HT-29 (cell line): ENCODE data around the gene BTK. TPM values are rescaled to one million over a fixed set of nuclear protein-coding genes. Genes with fewer than 3 reads are reported as not detected.
"Not testable (repeated sequence)": the region's sequence is repeated elsewhere in the genome, so short reads cannot be mapped to it uniquely, and the experiment has no call there.

Source experiments
- DNase-seq: peaks from one replicate; pipeline ENCODE4 v3.0.0-alpha.2; 2015; ENCODE audit warnings: low spot score
- small RNA-seq: library from RNA; depleted of rRNA; stranded (forward); fragments of <200 nt; gene quantifications from one replicate; pipeline ENCODE3, GENCODE V24; 2014
- total RNA-seq: library from RNA; depleted of rRNA; stranded (reverse); fragments of >200 nt; shearing (Covaris generic); gene quantifications from 2 replicates; pipeline ENCODE4 v1.2.3, GENCODE V29; 2014; rRNA removed

The BTK gene
- total RNA-seq, 1 experiment from 2014 or later = not detected

DNA sequence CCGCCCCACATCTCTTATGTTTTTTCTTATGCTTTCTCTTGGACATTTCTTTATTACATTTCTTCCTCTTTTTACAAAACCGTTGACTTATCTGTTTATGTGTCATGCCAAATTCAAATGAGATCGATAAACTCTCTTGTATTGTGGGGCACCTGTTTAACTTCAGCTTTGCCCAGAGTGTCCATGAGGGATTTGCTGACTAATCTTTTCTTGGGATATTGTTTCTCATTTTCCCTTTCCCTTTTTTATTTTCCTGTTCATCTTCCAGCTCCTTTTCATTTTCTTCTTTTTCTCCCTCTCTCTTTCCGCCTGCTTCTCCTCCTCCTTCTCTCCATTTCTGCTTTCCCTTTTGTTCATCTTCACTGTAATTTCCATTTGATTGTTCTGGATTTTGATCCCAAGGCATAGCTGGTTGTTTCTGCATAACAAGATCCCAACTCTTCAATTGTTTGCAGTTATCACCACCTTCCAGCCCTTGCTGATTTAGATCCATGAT lies 48.2 kb downstream of the BTK start:
- DNase-seq = no peak

DNA sequence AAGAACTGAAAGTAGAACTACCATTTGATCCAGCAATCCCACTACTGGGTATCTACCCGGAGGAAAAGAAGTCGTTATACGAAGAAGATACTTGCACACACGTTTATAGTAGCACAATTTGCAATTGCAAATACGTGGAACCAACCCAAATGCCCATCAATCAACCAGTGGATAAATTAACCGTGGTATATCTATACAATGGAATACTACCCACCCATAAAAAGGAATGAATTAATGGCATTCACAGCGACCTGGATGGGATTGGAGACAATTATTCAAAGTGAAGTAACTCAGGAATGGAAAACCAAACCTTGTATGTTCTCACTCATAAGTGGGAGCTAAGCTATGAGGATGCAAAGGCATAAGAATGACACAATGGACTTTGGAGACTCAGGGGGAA lies 51.7 kb downstream of the BTK start:
- DNase-seq = not testable (repeated sequence)

DNA sequence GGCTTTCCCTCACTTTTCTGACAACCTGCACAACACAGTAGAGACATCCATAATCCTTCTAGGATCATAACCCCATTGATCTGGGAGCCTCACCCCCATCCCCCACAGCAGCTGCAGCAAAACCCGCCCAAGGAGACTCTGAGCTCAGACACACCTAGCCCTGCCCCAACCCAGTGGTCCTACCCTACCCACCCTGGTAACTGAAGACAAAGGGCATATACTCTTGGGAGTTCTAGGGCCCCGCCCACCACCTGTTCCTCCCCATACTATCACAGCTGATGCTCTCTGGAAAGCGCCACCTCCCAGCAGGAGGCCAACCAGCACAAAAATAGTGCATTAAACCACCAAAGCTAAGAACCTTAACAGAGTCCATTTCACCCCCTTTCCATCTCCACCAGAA lies 59.4 kb downstream of the BTK start:
- DNase-seq = not testable (repeated sequence)

DNA sequence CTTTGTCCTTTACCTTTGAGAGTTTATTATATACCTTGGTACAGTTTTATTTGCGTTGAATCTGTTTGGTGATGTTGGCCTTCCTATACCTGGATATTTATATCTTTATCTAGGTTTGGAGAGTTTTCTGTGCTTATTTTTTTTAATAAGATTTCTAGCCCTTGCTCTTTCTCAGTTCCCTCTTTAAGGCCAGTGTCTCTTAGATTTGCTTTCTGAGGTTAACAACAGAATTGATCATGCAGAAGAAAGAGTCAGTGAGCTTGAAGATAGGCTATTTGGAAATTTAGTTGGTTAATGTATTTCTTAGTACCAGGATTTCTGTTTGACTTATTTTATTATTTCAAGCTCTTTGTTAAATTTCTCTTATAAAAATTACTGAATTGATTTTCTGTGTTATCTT lies 82.2 kb downstream of the BTK start:
- DNase-seq = no peak

Small RNA genes within 50 kb of the gene (small RNA-seq; reads per million reads assigned to genes)
- gene RNU6-934P = not detected

Other genes with a start within 250 kb of the BTK start
- gene DRP2, start 166.4 kb downstream of the BTK start, total RNA-seq = 0.05 and 0.13 TPM in 2 replicates
- gene TAF7L, start 94.9 kb downstream of the BTK start, total RNA-seq = not detected in 2 replicates
- 2.6 and 5.3 TPM in 2 replicates for gene TIMM8A, start 37.4 kb downstream of the BTK start, total RNA-seq
- gene RPL36A, start 4.8 kb upstream of the BTK start, total RNA-seq = 658 and 887 TPM in 2 replicates
- gene GLA, start 21.7 kb upstream of the BTK start, total RNA-seq = 53.8 and 54.9 TPM in 2 replicates
- gene HNRNPH2, start 22.0 kb upstream of the BTK start, total RNA-seq = 47.7 and 51.5 TPM in 2 replicates
- gene ARMCX4, start 99.3 kb upstream of the BTK start, total RNA-seq = 0.13 and 0.43 TPM in 2 replicates
- gene ARMCX1, start 164.4 kb upstream of the BTK start, total RNA-seq = not detected in 2 replicates
- 9.2 and 10.0 TPM in 2 replicates for gene ARMCX6, start 231.8 kb upstream of the BTK start, total RNA-seq
- gene ARMCX3, start 237.0 kb upstream of the BTK start, total RNA-seq = 9.2 and 11.3 TPM in 2 replicates